DOHH2 (cell line): ENCODE results near the gene SLC25A3.

Source experiments
- H3F3A ChIP-seq: fragments of 200-600 bp; sonication (generic), shearing (Covaris generic); 2 replicates; pipeline ENCODE4 v1.6.0; 2016; ENCODE audit warnings: antibody characterized with exemption, mild to moderate bottlenecking; ENCODE audit not compliant: control insufficient read depth, insufficient read depth
- H3K27ac ChIP-seq: fragments of 200-600 bp; sonication (generic); 2 replicates; pipeline ENCODE4 v1.5.1; 2014; ENCODE audit warnings: low read depth, mild to moderate bottlenecking, low read length, moderate library complexity
- H3K27me3 ChIP-seq: fragments of 200-600 bp; sonication (generic); 2 replicates; pipeline ENCODE4 v1.6.1; 2014; ENCODE audit warnings: mild to moderate bottlenecking, low read length, mixed read lengths; ENCODE audit not compliant: control insufficient read depth
- H3K36me3 ChIP-seq: fragments of 200-600 bp; sonication (generic); 2 replicates; pipeline ENCODE4 v1.6.1; 2014; ENCODE audit warnings: mild to moderate bottlenecking, low read length, moderate library complexity, mixed read lengths; ENCODE audit not compliant: control insufficient read depth
- H3K4me1 ChIP-seq: fragments of 200-600 bp; sonication (generic); 2 replicates; pipeline ENCODE4 v1.6.1; 2014; ENCODE audit warnings: mild to moderate bottlenecking, low read length, mixed read lengths; ENCODE audit not compliant: control insufficient read depth
- H3K4me2 ChIP-seq: fragments of 200-600 bp; sonication (generic); 2 replicates; pipeline ENCODE4 v1.6.0; 2014; ENCODE audit warnings: mild to moderate bottlenecking, low read length, moderate library complexity
- H3K4me3 ChIP-seq: fragments of 200-600 bp; sonication (generic); 2 replicates; pipeline ENCODE4 v1.5.1; 2014; ENCODE audit warnings: mild to moderate bottlenecking, low read length, mixed read lengths
- H3K79me2 ChIP-seq: fragments of 200-600 bp; sonication (generic); 2 replicates; pipeline ENCODE4 v1.6.1; 2014; ENCODE audit warnings: mild to moderate bottlenecking, low read length, mixed read lengths; ENCODE audit not compliant: control insufficient read depth
- H3K9me2 ChIP-seq: fragments of 200-600 bp; sonication (generic); replicated peaks from 2 replicates; pipeline ENCODE4 v1.6.1; 2014; ENCODE audit warnings: mild to moderate bottlenecking, low read length, mixed read lengths; ENCODE audit not compliant: control insufficient read depth
- H3K9me3 ChIP-seq: fragments of 200-600 bp; sonication (generic); 2 replicates; pipeline ENCODE4 v1.6.1; 2014; ENCODE audit warnings: antibody characterized with exemption, low read length, mixed read lengths; ENCODE audit not compliant: control insufficient read depth, insufficient read depth
- H4K20me1 ChIP-seq: fragments of 200-600 bp; sonication (generic); 2 replicates; pipeline ENCODE4 v1.6.0; 2014; ENCODE audit warnings: low read depth, mild to moderate bottlenecking, antibody characterized with exemption, low read length, moderate library complexity; ENCODE audit not compliant: control insufficient read depth, insufficient read depth
- CTCF ChIP-seq: fragments of 200-600 bp; sonication (generic); IDR thresholded peaks from one replicate; pipeline ENCODE4 v1.5.1; 2014; ENCODE audit warnings: antibody characterized with exemption, mild to moderate bottlenecking, low read depth, low read length; ENCODE audit not compliant: poor library complexity, severe bottlenecking
- EZH2phosphoT487 ChIP-seq: fragments of 200-600 bp; sonication (generic); IDR thresholded peaks from 2 replicates; pipeline ENCODE4 v1.6.1; 2017; ENCODE audit warnings: borderline replicate concordance, mild to moderate bottlenecking, antibody characterized with exemption, low read length, moderate library complexity, mixed read lengths

The SLC25A3 gene

DNA sequence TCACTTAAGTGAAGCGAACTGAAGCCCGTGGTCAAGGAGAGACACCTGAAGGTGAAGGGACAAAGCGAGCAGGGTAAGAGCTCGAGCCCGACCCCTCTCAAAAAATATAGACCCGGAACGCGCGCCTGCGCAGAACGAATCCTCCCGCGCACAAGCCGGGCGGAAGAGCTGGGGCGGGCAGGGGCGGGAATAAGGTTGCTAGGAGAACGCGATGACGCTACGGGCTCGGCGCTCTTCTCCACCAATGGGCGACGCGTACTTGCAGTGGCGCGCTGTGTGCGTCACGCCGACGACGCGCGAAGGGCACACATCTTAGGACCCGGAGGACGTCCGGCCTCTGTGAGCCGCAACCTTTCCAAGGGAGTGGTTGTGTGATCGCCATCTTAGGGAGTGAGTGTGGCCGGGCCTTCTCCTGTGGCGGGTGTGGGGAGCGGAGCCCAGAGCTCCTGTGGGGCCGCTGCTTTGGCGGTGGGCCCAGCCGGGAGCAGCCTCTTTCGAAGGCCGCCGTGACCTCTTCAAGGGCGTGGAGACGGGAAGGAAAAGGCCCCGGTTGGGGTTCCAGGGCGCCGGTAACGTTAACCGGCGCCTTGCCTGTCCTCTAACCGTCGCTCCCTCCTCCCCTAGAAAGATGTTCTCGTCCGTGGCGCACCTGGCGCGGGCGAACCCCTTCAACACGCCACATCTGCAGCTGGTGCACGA lies at the start of gene SLC25A3:
Gene SLC25A3 (plus strand): TSS at position 336 of the 699 bp plus-strand sequence. CDS start 293 bp downstream, at position 629.
- peak within 1 kb of the TSS; percentile 88 for H3K4me3 ChIP-seq
- peaks cover 32% of the 10 kb centered on the region for H3F3A ChIP-seq
- H3K27ac ChIP-seq: peak within 1 kb of the TSS; percentile 71
- peaks cover 26% of the 10 kb centered on the region for H3K4me1 ChIP-seq
- no peaks in the 10 kb centered on the region for H3K9me3 ChIP-seq
- H3K27me3 ChIP-seq: no peaks in the 10 kb centered on the region
- no peaks in the 10 kb centered on the region for H3K9me2 ChIP-seq
- peak within 1 kb of the TSS; percentile 84 for H3K4me2 ChIP-seq
- H3K79me2 ChIP-seq: peaks cover 57% of the 10 kb centered on the region
- peaks cover 50% of the 10 kb centered on the region for H3K36me3 ChIP-seq
- no peak for TF ChIP-seq CTCF
- TF ChIP-seq EZH2phosphoT487: no peak
- peaks cover 34% of the 10 kb centered on the region; the same call in 1 of the 2 replicates for H4K20me1 ChIP-seq

- no peak overlapping the region for H3K4me3 ChIP-seq
- peaks cover 34% of the 10 kb centered on the region for H3K79me2 ChIP-seq
- no peaks in the 10 kb centered on the region for H3K9me2 ChIP-seq
- no peak overlapping the region for H3K27ac ChIP-seq
- H3K36me3 ChIP-seq: peaks cover 94% of the 10 kb centered on the region
- TF ChIP-seq EZH2phosphoT487 (no peak), CTCF (no peak)
- no peaks in the 10 kb centered on the region for H3K27me3 ChIP-seq
- H3F3A ChIP-seq: peaks cover 49% of the 10 kb centered on the region
- no peaks in the 10 kb centered on the region for H3K9me3 ChIP-seq
- no peaks in the 10 kb centered on the region for H3K4me1 ChIP-seq
- no peak overlapping the region for H3K4me2 ChIP-seq
- peaks cover 14% of the 10 kb centered on the region; the same call in 1 of the 2 replicates for H4K20me1 ChIP-seq
These were observed 49.8 kb upstream of the SLC25A3 start for GRCh38 chr12:98543701-98544100.

DNA sequence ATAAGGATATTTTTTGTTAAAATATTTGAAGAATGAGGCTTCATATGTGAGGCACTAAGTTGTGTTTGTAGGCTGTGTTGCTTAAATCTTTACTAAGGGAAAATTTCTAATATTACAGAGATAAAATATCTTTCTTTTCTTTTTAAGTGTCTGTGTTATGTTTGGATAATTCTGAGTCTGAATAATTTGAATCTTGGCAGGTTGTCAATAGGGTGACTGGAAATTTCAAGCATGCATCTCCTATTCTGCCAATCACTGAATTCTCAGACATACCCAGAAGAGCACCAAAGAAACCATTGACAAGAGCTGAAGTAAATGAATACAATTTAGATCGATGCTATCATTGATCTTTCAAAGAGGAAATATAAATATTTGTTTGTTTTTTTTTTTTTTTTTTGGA lies 48.7 kb upstream of the SLC25A3 start:
- H3K4me2 ChIP-seq: no peak overlapping the region
- peaks cover 31% of the 10 kb centered on the region for H3K79me2 ChIP-seq
- no peak for TF ChIP-seq CTCF
- TF ChIP-seq EZH2phosphoT487: no peak
- peaks cover 51% of the 10 kb centered on the region for H3F3A ChIP-seq
- no peak overlapping the region for H3K27ac ChIP-seq
- H3K9me3 ChIP-seq: no peaks in the 10 kb centered on the region
- no peaks in the 10 kb centered on the region for H3K9me2 ChIP-seq
- H4K20me1 ChIP-seq: peaks cover 14% of the 10 kb centered on the region; the same call in 1 of the 2 replicates
- no peak overlapping the region for H3K4me3 ChIP-seq
- no peaks in the 10 kb centered on the region for H3K27me3 ChIP-seq
- H3K4me1 ChIP-seq: no peaks in the 10 kb centered on the region
- H3K36me3 ChIP-seq: peaks cover 96% of the 10 kb centered on the region
